Measurements from ENCODE around the gene COL4A4. TPM values are rescaled to one million over a fixed set of nuclear protein-coding genes. Genes with fewer than 3 reads are reported as not detected.

The COL4A4 gene
- total RNA-seq, 5 donors from 2014 or later (not counting 1 experiment from before 2014, with no cell fraction given), result 0.08 to 0.28 (median 0.20) TPM

DNA sequence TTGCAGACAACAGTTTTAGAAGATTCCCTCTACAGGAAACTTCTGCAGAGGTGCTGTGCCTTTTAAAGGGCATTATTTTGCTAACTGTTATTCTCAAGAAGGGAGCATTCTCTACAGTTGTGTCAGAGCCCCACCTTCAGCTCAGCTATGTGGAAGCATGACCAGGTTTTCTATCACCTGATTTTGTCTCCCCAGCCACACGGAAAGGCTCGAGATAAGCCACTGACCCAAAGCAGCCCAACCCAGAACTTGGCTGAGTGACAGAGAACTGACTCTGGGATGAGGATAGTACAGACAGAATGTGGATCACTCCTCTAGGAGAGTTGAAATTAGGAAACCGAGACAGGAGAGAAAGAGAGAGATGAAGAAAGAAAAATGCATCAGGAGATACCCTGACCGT is 10.7 kb downstream of the COL4A4 start:
- no peaks in the 10 kb centered on the region for H3K4me1 Mint-ChIP-seq
- H3K4me3 ChIP-seq (ENCODE audit: control insufficient read depth in 1 of 2, extremely low read depth in 1 of 2, low read length in 1 of 2), result no peak overlapping the region
- H3K4me1 ChIP-seq (ENCODE audit: control insufficient read depth in 1 of 2, extremely low read depth in 1 of 2, insufficient read depth in 2 of 2, low read length in 2 of 2), result no peaks in the 10 kb centered on the region
- H3K27ac ChIP-seq (ENCODE audit: low read length), result no peak overlapping the region
- peaks cover 37 to 38% of the 10 kb centered on the region in 2 donors for H3K27me3 Mint-ChIP-seq
- H3K9me3 Mint-ChIP-seq, result peaks cover 0 to 2% (median under 1%) of the 10 kb centered on the region in 3 donors
- CTCF ChIA-PET, result no interaction called here
- DNase-seq (no peak), ATAC-seq (replicated peaks in 1 of 4) (no peak)
- no peak overlapping the region for H3K4me3 Mint-ChIP-seq
- peak overlapping the region in 1 of 2 donors; percentile 47 for H3K27ac Mint-ChIP-seq
- peaks cover 0 to 4% of the 10 kb centered on the region in 2 experiments for H3K27me3 ChIP-seq (replicated peaks in 1 of 2; ENCODE audit: control insufficient read depth in 2 of 2, extremely low read depth in 1 of 2, insufficient read depth in 2 of 2, low read length in 1 of 2)
- no peaks in the 10 kb centered on the region for H3K9me3 ChIP-seq
- 72% methylated on average over 2 of the region's 4 CpGs for WGBS (ENCODE audit: insufficient coverage)
- H3K36me3 ChIP-seq (ENCODE audit: control insufficient read depth in 2 of 2, extremely low read depth in 1 of 2, insufficient read depth in 1 of 2, low read length in 1 of 2), result no peaks in the 10 kb centered on the region
- POLR2A ChIA-PET, result no interaction called here
- H3K36me3 Mint-ChIP-seq, result no peaks in the 10 kb centered on the region

DNA sequence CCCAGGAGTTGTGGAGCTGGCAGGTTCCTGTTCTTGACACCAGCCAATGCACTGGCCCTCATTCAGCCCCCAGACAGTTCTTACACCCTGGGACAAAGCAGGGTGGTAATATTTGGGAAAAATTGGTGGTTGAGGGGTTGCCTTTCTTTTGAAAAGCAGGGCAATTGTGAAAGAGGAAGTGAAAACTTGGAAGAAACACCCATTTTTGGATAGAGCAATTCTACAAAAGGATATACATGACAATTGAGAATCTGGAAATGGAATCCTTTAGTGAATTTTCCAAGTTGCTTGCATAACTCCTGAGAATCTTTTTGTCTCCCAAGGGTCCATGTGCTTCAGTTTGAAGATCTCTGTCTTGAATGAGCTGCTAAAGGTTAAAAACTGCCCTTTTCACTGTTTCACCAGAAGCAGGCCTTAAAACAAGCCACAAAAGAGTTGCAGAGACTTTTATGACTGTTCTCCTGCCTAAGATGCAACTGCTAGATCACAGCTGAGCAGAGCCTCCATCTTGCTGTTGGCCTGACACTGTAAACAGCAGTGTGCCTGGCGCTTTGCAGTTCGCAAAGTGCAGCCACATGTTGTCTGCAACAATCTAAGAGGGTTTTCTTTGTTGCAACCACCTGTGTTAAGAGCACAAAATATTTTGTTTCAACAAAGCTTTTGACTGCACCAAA is 11.8 kb downstream of the COL4A4 start:
- CTCF ChIA-PET, result no interaction called here
- peaks cover 37 to 38% of the 10 kb centered on the region in 2 donors for H3K27me3 Mint-ChIP-seq
- H3K9me3 ChIP-seq, result peaks cover 2% of the 10 kb centered on the region
- H3K4me1 ChIP-seq (ENCODE audit: control insufficient read depth in 1 of 2, extremely low read depth in 1 of 2, insufficient read depth in 2 of 2, low read length in 2 of 2), result no peaks in the 10 kb centered on the region
- no peaks in the 10 kb centered on the region for H3K36me3 ChIP-seq (ENCODE audit: control insufficient read depth in 2 of 2, extremely low read depth in 1 of 2, insufficient read depth in 1 of 2, low read length in 1 of 2)
- H3K27me3 ChIP-seq (replicated peaks in 1 of 2; ENCODE audit: control insufficient read depth in 2 of 2, extremely low read depth in 1 of 2, insufficient read depth in 2 of 2, low read length in 1 of 2), result peaks cover 0 to 4% of the 10 kb centered on the region in 2 experiments
- POLR2A ChIA-PET, result no interaction called here
- no peaks in the 10 kb centered on the region for H3K36me3 Mint-ChIP-seq
- ATAC-seq (replicated peaks in 1 of 4) (no peak), DNase-seq (no peak)
- H3K4me3 Mint-ChIP-seq, result no peak overlapping the region
- no peak overlapping the region for H3K27ac ChIP-seq (ENCODE audit: low read length)
- H3K9me3 Mint-ChIP-seq, result peaks cover 3 to 4% (median 4%) of the 10 kb centered on the region in 3 donors
- no peaks in the 10 kb centered on the region for H3K4me1 Mint-ChIP-seq
- 68% methylated on average over 2 of the region's 2 CpGs for WGBS (ENCODE audit: insufficient coverage)
- no peak overlapping the region for H3K4me3 ChIP-seq (ENCODE audit: control insufficient read depth in 1 of 2, extremely low read depth in 1 of 2, low read length in 1 of 2)
- no peak overlapping the region for H3K27ac Mint-ChIP-seq

DNA sequence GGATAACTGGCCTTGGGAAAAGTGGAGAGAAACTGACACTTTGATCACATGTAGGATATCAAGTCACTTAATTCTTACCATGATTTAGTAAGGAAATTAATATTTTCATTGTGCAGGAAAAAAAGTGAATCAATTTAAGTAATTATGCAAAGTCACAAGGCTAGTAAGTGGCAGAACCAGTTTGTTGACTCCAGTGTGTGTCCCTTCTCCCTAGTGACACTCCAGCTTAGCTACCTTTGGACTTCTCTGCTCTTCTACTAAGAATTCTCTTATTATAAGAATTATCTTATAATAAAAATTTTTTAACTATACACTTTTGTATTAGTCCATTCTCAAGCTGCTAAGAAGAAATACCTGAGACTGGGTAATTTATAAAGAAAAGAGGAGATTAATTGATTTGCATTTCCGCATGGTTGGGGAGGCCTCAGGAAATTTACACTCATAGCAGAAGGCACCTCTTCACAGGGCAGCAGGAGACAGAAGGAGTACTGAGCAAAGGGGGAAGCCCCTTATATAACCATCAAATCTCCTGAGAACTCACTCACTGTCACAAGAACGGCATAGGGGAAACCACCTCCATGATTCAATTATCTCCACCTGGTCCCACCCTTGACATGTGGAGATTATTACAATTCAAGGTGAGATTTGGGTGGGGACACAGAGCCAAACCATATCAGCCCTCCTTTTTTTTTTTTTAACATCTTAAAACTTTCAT is 13.6 kb downstream of the COL4A4 start:
- no peaks in the 10 kb centered on the region for H3K4me1 Mint-ChIP-seq
- no peak for DNase-seq
- no peak for ATAC-seq (replicated peaks in 1 of 4)
- no peak overlapping the region for H3K4me3 ChIP-seq (ENCODE audit: control insufficient read depth in 1 of 2, extremely low read depth in 1 of 2, low read length in 1 of 2)
- H3K4me1 ChIP-seq (ENCODE audit: control insufficient read depth in 1 of 2, extremely low read depth in 1 of 2, insufficient read depth in 2 of 2, low read length in 2 of 2), result no peaks in the 10 kb centered on the region
- POLR2A ChIA-PET, result no interaction called here
- H3K27me3 Mint-ChIP-seq, result peaks cover 22 to 36% of the 10 kb centered on the region in 2 donors
- H3K27me3 ChIP-seq (replicated peaks in 1 of 2; ENCODE audit: control insufficient read depth in 2 of 2, extremely low read depth in 1 of 2, insufficient read depth in 2 of 2, low read length in 1 of 2), result no peaks in the 10 kb centered on the region
- H3K27ac ChIP-seq (ENCODE audit: low read length), result no peak overlapping the region
- no peaks in the 10 kb centered on the region for H3K36me3 ChIP-seq (ENCODE audit: control insufficient read depth in 2 of 2, extremely low read depth in 1 of 2, insufficient read depth in 1 of 2, low read length in 1 of 2)
- H3K36me3 Mint-ChIP-seq, result no peaks in the 10 kb centered on the region
- H3K27ac Mint-ChIP-seq, result no peak overlapping the region
- no peak overlapping the region for H3K4me3 Mint-ChIP-seq
- no CpG with 5 or more reads among the region's 2 CpGs for WGBS (ENCODE audit: insufficient coverage)
- H3K9me3 Mint-ChIP-seq, result peaks cover 3 to 4% (median 4%) of the 10 kb centered on the region in 3 donors
- CTCF ChIA-PET, result interaction anchor here in 1 of 2 donors (0.7 kb wide), 1 partner anchor 555 kb away, joined by 3 read pairs; no protein-coding TSS in a partner anchor
- H3K9me3 ChIP-seq, result peaks cover 2% of the 10 kb centered on the region

DNA sequence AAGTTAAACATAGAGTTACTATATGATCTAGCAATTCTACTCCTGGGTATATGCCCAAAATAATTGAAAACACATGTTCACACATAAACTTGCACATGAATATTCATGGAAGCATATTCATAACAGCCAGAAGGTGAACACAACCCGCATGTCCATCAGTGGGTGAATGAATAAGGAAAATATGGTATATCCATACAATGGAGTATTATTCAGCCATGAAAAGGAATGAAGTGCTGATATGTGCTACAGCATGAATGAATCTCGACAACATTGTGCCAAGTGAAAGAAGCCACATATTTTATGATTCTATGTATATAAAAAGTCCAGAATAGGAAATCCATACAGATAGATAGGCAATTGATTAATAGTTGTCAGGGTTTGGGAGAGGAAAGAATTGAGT is 15.9 kb downstream of the COL4A4 start:
- ATAC-seq (replicated peaks in 1 of 4) (no peak), DNase-seq (no peak)
- Histone ChIP-seq H3K9me3 (peaks cover 2% of the 10 kb centered on the region), H3K36me3 (ENCODE audit: control insufficient read depth in 2 of 2, extremely low read depth in 1 of 2, insufficient read depth in 1 of 2, low read length in 1 of 2) (no peaks in the 10 kb centered on the region), H3K27ac (ENCODE audit: low read length) (no peak overlapping the region), H3K4me1 (ENCODE audit: control insufficient read depth in 1 of 2, extremely low read depth in 1 of 2, insufficient read depth in 2 of 2, low read length in 2 of 2) (no peaks in the 10 kb centered on the region), H3K27me3 (replicated peaks in 1 of 2; ENCODE audit: control insufficient read depth in 2 of 2, extremely low read depth in 1 of 2, insufficient read depth in 2 of 2, low read length in 1 of 2) (no peaks in the 10 kb centered on the region), H3K4me3 (ENCODE audit: control insufficient read depth in 1 of 2, extremely low read depth in 1 of 2, low read length in 1 of 2) (no peak overlapping the region)
- Mint-ChIP-seq H3K4me1 (no peaks in the 10 kb centered on the region), H3K4me3 (no peak overlapping the region), H3K27me3 (peaks cover 7 to 22% of the 10 kb centered on the region in 2 donors), H3K36me3 (no peaks in the 10 kb centered on the region), H3K27ac (no peak overlapping the region), H3K9me3 (peaks cover 3 to 4% (median 4%) of the 10 kb centered on the region in 3 donors)
- no CpG with 5 or more reads among the region's 2 CpGs for WGBS (ENCODE audit: insufficient coverage)
- ChIA-PET POLR2A (no interaction called here), CTCF (no interaction called here)

DNA sequence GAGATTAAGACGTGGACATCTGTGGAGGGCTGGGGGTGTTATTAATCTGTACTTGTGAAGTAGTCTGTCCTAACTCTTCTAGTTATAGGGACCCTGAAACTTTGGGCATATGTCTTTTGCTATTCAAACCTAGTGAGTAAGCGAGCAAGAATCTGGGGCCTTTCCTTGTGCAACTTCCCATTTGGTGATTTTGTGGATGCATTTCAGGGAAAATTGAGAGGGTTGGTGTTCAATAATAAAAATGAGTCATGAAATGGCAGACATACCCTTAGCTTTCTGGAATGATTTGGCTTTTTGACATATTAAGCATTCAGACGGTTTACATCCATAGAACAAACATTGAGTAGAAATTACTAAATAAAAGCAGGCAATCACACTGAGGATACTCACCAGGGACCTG is 17.0 kb downstream of the COL4A4 start:
- H3K4me1 Mint-ChIP-seq, result no peaks in the 10 kb centered on the region
- no peak overlapping the region for H3K4me3 Mint-ChIP-seq
- CTCF ChIA-PET, result no interaction called here
- 100% methylated on average over 1 of the region's 3 CpGs for WGBS (ENCODE audit: insufficient coverage)
- H3K36me3 Mint-ChIP-seq, result no peaks in the 10 kb centered on the region
- no peak overlapping the region for H3K27ac Mint-ChIP-seq
- Histone ChIP-seq H3K4me3 (ENCODE audit: control insufficient read depth in 1 of 2, extremely low read depth in 1 of 2, low read length in 1 of 2) (no peak overlapping the region), H3K36me3 (ENCODE audit: control insufficient read depth in 2 of 2, extremely low read depth in 1 of 2, insufficient read depth in 1 of 2, low read length in 1 of 2) (no peaks in the 10 kb centered on the region), H3K27me3 (replicated peaks in 1 of 2; ENCODE audit: control insufficient read depth in 2 of 2, extremely low read depth in 1 of 2, insufficient read depth in 2 of 2, low read length in 1 of 2) (no peaks in the 10 kb centered on the region), H3K27ac (ENCODE audit: low read length) (no peak overlapping the region), H3K9me3 (peaks cover 2% of the 10 kb centered on the region), H3K4me1 (ENCODE audit: control insufficient read depth in 1 of 2, extremely low read depth in 1 of 2, insufficient read depth in 2 of 2, low read length in 2 of 2) (no peaks in the 10 kb centered on the region)
- POLR2A ChIA-PET, result no interaction called here
- DNase-seq (no peak), ATAC-seq (replicated peaks in 1 of 4) (no peak)
- H3K9me3 Mint-ChIP-seq, result peaks cover 3 to 4% (median 4%) of the 10 kb centered on the region in 3 donors
- peaks cover 7 to 22% of the 10 kb centered on the region in 2 donors for H3K27me3 Mint-ChIP-seq

DNA sequence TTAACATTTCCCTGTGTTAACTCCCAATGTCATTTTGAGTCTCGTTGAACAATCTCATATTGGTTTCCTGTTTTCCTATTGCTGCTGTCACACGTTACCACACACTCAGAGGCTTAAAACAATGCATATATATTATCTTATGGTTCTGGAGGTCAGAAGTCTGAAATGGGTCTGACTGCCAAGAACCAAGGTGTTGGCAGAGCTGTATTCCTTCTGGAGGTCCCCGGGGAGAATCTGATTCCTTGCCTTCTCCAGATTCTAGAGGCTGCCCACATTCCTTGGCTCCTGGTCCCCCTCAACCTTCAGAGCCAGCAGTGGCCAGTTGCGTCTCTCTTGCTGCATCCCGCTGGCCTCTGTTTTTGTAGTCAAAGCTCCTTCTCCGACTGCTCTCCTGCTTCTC is 17.5 kb downstream of the COL4A4 start:
- Mint-ChIP-seq H3K36me3 (no peaks in the 10 kb centered on the region), H3K27ac (no peak overlapping the region), H3K9me3 (peaks cover 3 to 4% (median 4%) of the 10 kb centered on the region in 3 donors), H3K4me1 (no peaks in the 10 kb centered on the region), H3K4me3 (no peak overlapping the region), H3K27me3 (peaks cover 7 to 22% of the 10 kb centered on the region in 2 donors)
- no peak overlapping the region for H3K4me3 ChIP-seq (ENCODE audit: control insufficient read depth in 1 of 2, extremely low read depth in 1 of 2, low read length in 1 of 2)
- no peaks in the 10 kb centered on the region for H3K27me3 ChIP-seq (replicated peaks in 1 of 2; ENCODE audit: control insufficient read depth in 2 of 2, extremely low read depth in 1 of 2, insufficient read depth in 2 of 2, low read length in 1 of 2)
- H3K4me1 ChIP-seq (ENCODE audit: control insufficient read depth in 1 of 2, extremely low read depth in 1 of 2, insufficient read depth in 2 of 2, low read length in 2 of 2), result no peaks in the 10 kb centered on the region
- POLR2A ChIA-PET, result no interaction called here
- no peak for DNase-seq
- 96% methylated on average over 4 of the region's 6 CpGs for WGBS (ENCODE audit: insufficient coverage)
- ATAC-seq (replicated peaks in 1 of 4), result no peak
- CTCF ChIA-PET, result no interaction called here
- no peaks in the 10 kb centered on the region for H3K36me3 ChIP-seq (ENCODE audit: control insufficient read depth in 2 of 2, extremely low read depth in 1 of 2, insufficient read depth in 1 of 2, low read length in 1 of 2)
- no peak overlapping the region for H3K27ac ChIP-seq (ENCODE audit: low read length)
- peaks cover 2% of the 10 kb centered on the region for H3K9me3 ChIP-seq

Data from T-cell (primary cell).